H1 (cell line): ENCODE data around the gene HMOX2. TPM values are rescaled to one million over a fixed set of nuclear protein-coding genes. Genes with fewer than 3 reads are reported as not detected.

ENCODE experiments used
- ATF2 ChIP-seq: IDR thresholded peaks from 2 replicates; pipeline ENCODE4 v1.6.1; 2012; ENCODE audit warnings: low read length, inconsistent platforms
- ATF3 ChIP-seq: IDR thresholded peaks from 2 replicates; pipeline ENCODE4 v1.6.1; 2011; ENCODE audit warnings: low read depth, mild to moderate bottlenecking, low read length; ENCODE audit not compliant: insufficient read depth
- BCL11A ChIP-seq, 2 experiments: IDR thresholded peaks; one replicate each; pipeline ENCODE4 v1.6.1; 2011; ENCODE audit warnings: low read depth in 2 of 2, low read length in 2 of 2, mild to moderate bottlenecking in 2 of 2
- CBX8 ChIP-seq: fragments of 300-800, 300-1000 bp; sonication (generic); IDR thresholded peaks from 2 replicates; pipeline ENCODE4 v1.7.1; 2016; ENCODE audit warnings: low read depth, low read length, borderline replicate concordance
- CREB1 ChIP-seq: IDR thresholded peaks from 2 replicates; pipeline ENCODE4 v1.6.1; 2012; ENCODE audit warnings: inconsistent platforms
- CTCF ChIP-seq, 3 experiments: IDR thresholded peaks; 1 replicate in 2 of 3; 2 replicates in 1 of 3; pipeline versions ENCODE4 v1.5.1 to v1.6.1; 2011; ENCODE audit warnings: low read length in 3 of 3, mild to moderate bottlenecking in 3 of 3, inconsistent platforms in 2 of 3, low read depth in 1 of 3, moderate library complexity in 1 of 3; ENCODE audit not compliant: insufficient read depth in 1 of 3; ENCODE audit errors: control extremely low read depth in 1 of 3
- EGR1 ChIP-seq: IDR thresholded peaks from 2 replicates; pipeline ENCODE4 v1.6.1; 2011; ENCODE audit warnings: low read depth, low read length, borderline replicate concordance
- HDAC2 ChIP-seq, 2 experiments: fragments of 300-600 bp in 1 of 2; sonication (generic) in 1 of 2; IDR thresholded peaks; 2 replicates each; pipeline ENCODE4 v1.6.1; 2011 to 2012; ENCODE audit warnings: low read depth in 2 of 2, low read length in 2 of 2, mild to moderate bottlenecking in 2 of 2, moderate library complexity in 2 of 2, borderline replicate concordance in 1 of 2, inconsistent platforms in 1 of 2
- HDAC6 ChIP-seq: IDR thresholded peaks from one replicate; pipeline ENCODE4 v1.7.1; 2012; ENCODE audit warnings: low read depth, mild to moderate bottlenecking, inconsistent platforms, low read length, moderate library complexity
- KDM1A ChIP-seq: fragments of 200-600, 300-600 bp; sonication (generic); IDR thresholded peaks from 2 replicates; pipeline ENCODE4 v1.7.1; 2016; ENCODE audit warnings: mild to moderate bottlenecking, low read length, borderline replicate concordance
- KDM4A ChIP-seq: IDR thresholded peaks from one replicate; pipeline ENCODE4 v1.7.1; 2012; ENCODE audit warnings: low read depth, mild to moderate bottlenecking, moderate library complexity, low read length, inconsistent platforms; ENCODE audit not compliant: severe bottlenecking
- NANOG ChIP-seq: IDR thresholded peaks from 2 replicates; pipeline ENCODE4 v1.6.1; 2011; ENCODE audit warnings: low read length, low read depth, mild to moderate bottlenecking, inconsistent platforms; ENCODE audit not compliant: insufficient read depth, poor library complexity, severe bottlenecking
- POLR2AphosphoS5 ChIP-seq: IDR thresholded peaks from 2 replicates; pipeline ENCODE4 v1.6.1; 2011; ENCODE audit warnings: low read depth, low read length
- SIN3A ChIP-seq, 2 experiments: IDR thresholded peaks in 1 of 2; conservative IDR thresholded peaks in 1 of 2; 2 replicates each; pipeline ENCODE4 v1.6.1; 2011 to 2012; ENCODE audit warnings: low read length in 2 of 2, improper control_type of control experiment in 1 of 2, low read depth in 1 of 2, mild to moderate bottlenecking in 1 of 2
- SIX5 ChIP-seq: IDR thresholded peaks from 2 replicates; pipeline ENCODE4 v1.6.1; 2011; ENCODE audit warnings: mild to moderate bottlenecking, low read depth, low read length
- SP2 ChIP-seq: IDR thresholded peaks from 2 replicates; pipeline ENCODE4 v1.6.1; 2012; ENCODE audit warnings: mild to moderate bottlenecking, low read length, inconsistent platforms
- TBP ChIP-seq: IDR thresholded peaks from 2 replicates; pipeline ENCODE4 v1.6.1; 2011; ENCODE audit warnings: low read depth, low read length, improper control_type of control experiment
- TCF12 ChIP-seq: IDR thresholded peaks from 2 replicates; pipeline ENCODE4 v1.6.1; 2011; ENCODE audit warnings: low read depth, mild to moderate bottlenecking, low read length
- polyA plus RNA-seq, 7 experiments: library from polyadenylated mRNA; depleted of rRNA in 3 of 7; stranded (reverse) in 5 of 7; unstranded in 2 of 7; fragments of >200 nt in 5 of 7; fragments of 200-250 nt in 2 of 7; gene quantifications; 1 replicate in 5 of 7; 2 replicates in 1 of 7; 4 replicates in 1 of 7; pipeline versions ENCODE4 v1.2.1 to v1.2.3, GENCODE V29; 2011 to 2013; ENCODE audit warnings: missing spikeins in 2 of 7, mixed read lengths in 2 of 7
- total RNA-seq: library from RNA; stranded (reverse); fragmentation: NEBNext Ultra II Directional; extraction: Animal tissue kit (Norgen Biotek cat#: 25700); gene quantifications from 2 replicates; pipeline ENCODE4 v1.2.1, GENCODE V29; 2021

HMOX2 gene
- total and polyA plus RNA-seq, 2 of the 8 experiments (the other 6 are each of a cell fraction or from before 2014, with no cell fraction given), result 36.5 to 48.4 TPM

GRCh38 chr16:4538350-4539235, 62.4 kb downstream of the HMOX2 start, which contains the start of gene CDIP1 (continued):
- TF ChIP-seq CBX8 (no peak), SIN3A (conservative IDR thresholded peaks at IDR 0.05 in 1 of 2, IDR thresholded peaks at IDR 0.05 in 1 of 2; ENCODE audit: low read depth in 1 of 2, low read length in 2 of 2) (peak in 1 of 2 experiments; percentile 80; a peak in 1 of 4 replicates), ATF3 (peak; percentile 87), ATF2 (peak; percentile 96), KDM1A (peak; percentile 90; the same call in 1 of the 2 replicates), HDAC2 (IDR thresholded peaks at IDR 0.05; ENCODE audit: borderline replicate concordance in 1 of 2, low read depth in 2 of 2, low read length in 2 of 2) (peak in 1 of 2 experiments; percentile 98; a peak in 2 of 4 replicates), SP2 (no peak), POLR2AphosphoS5 (peak; percentile 85), CTCF (IDR thresholded peaks at IDR 0.05; ENCODE audit: control extremely low read depth in 1 of 3, insufficient read depth in 1 of 3, low read depth in 1 of 3, low read length in 3 of 3) (no peak), BCL11A (IDR thresholded peaks at IDR 0.05; ENCODE audit: low read depth in 2 of 2, low read length in 2 of 2) (no peak), TBP (peak; percentile 86), KDM4A (peak; percentile 91), HDAC6 (no peak), SIX5 (no peak), NANOG (no peak), TCF12 (0 out of 2 replicates have a peak, but pooled peaks have one; percentile 26), EGR1 (peak; percentile 83; the same call in 1 of the 2 replicates), CREB1 (peak; percentile 96)
